DND-41 (cell line): ENCODE data around the gene CYP19A1.

Experiments used
- CTCF ChIP-seq: IDR thresholded peaks from 2 replicates; pipeline ENCODE4 v1.5.1; 2012; ENCODE audit warnings: borderline replicate concordance, low read length, moderate library complexity, mild to moderate bottlenecking; ENCODE audit not compliant: poor library complexity, severe bottlenecking; ENCODE audit errors: extremely low read depth
- EZH2 ChIP-seq: IDR thresholded peaks from 3 replicates; pipeline ENCODE4 v1.6.1; 2012; ENCODE audit warnings: borderline replicate concordance, low read depth, mild to moderate bottlenecking, moderate library complexity, low read length, inconsistent platforms; ENCODE audit not compliant: severe bottlenecking

DNA sequence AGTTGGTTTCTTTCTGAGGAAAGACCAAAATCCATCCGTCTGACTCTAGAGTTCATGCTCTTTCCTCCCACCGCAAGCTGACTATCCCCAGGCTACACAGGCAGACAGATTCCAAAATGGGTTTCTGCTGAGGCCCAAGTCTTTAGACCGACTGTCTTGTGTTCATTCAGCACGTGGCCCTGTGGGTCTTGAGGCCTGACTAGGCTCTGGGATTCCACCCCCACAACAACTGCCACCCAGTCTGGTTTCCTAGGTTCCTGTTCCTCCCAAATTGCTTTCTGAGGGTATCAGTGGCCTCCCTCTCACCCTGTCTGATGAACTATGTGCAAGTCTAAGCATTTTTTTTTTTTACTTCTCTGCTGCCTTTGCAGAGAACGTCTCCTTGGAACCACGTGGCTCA lies 67.7 kb downstream of the CYP19A1 start:
- TF ChIP-seq CTCF (no peak), EZH2 (no peak)
